Muscle layer of duodenum (tissue), 2 donors: ENCODE measurements around the gene CHRNA4.

ENCODE experiments used
- H3K27ac ChIP-seq: one replicate; pipeline ENCODE4 v1.7.0; 2013; ENCODE audit warnings: mild to moderate bottlenecking, low read length
- H3K27me3 ChIP-seq: one replicate; pipeline ENCODE4 v1.7.0; 2013; ENCODE audit warnings: low read depth, mild to moderate bottlenecking, control low read depth, low read length
- H3K36me3 ChIP-seq, 2 donors: one replicate each; pipeline ENCODE4 v1.7.0; 2013; ENCODE audit warnings: low read length in 2 of 2, control low read depth in 1 of 2, mild to moderate bottlenecking in 1 of 2; ENCODE audit not compliant: insufficient read depth in 2 of 2, control insufficient read depth in 1 of 2
- H3K4me1 ChIP-seq, 2 donors: one replicate each; pipeline ENCODE4 v1.7.0; 2013; ENCODE audit warnings: low read length in 2 of 2, mild to moderate bottlenecking in 2 of 2, control low read depth in 1 of 2, moderate library complexity in 1 of 2; ENCODE audit not compliant: insufficient read depth in 2 of 2, control insufficient read depth in 1 of 2
- H3K4me3 ChIP-seq, 2 donors: one replicate each; pipeline ENCODE4 v1.7.0; 2013; ENCODE audit warnings: low read length in 2 of 2, low read depth in 1 of 2, mild to moderate bottlenecking in 1 of 2
- H3K9me3 ChIP-seq, 2 donors: one replicate each; pipeline ENCODE4 v1.7.0; 2013; ENCODE audit warnings: low read length in 2 of 2, control low read depth in 1 of 2, mild to moderate bottlenecking in 1 of 2; ENCODE audit not compliant: control insufficient read depth in 1 of 2
- donor health status: healthy.

The CHRNA4 gene

DNA sequence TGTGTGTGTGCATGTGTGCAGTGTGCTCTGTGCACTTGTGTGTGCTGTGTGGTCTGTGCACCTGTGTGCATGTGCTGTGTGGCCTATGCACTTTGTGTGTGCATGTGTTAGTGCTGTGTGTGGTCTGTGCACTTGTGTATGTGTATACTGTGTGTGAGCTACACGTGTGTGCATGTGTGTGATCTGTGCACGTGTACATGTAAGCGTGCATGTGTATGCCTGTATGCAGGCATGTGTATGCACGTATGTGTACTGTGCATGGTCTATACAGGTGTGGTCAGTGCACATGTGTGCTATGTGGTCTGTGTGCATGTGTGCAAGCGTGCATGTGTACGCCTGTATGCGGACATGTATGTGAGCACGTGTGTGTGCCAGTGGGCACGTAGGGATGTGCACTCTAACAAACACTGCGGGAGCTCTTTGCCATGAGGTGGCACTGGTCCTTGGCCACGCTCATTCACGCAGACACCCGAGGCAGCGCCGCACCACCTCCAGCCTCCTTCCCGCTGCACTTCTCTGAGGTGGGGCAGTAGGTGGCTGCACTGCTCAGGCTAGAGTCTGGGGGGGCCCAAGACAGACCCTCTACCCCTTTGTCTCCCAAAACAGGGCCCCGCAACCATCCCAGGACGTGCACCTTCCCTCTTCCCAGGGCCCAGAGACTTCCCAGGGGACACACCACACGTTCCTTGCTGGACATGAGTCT is 42.4 kb upstream of the CHRNA4 start:
- Histone ChIP-seq H3K36me3 (no peaks in the 10 kb centered on the region), H3K9me3 (no peaks in the 10 kb centered on the region), H3K4me3 (no peak overlapping the region), H3K4me1 (no peaks in the 10 kb centered on the region), H3K27me3 (no peaks in the 10 kb centered on the region), H3K27ac (no peak overlapping the region)

DNA sequence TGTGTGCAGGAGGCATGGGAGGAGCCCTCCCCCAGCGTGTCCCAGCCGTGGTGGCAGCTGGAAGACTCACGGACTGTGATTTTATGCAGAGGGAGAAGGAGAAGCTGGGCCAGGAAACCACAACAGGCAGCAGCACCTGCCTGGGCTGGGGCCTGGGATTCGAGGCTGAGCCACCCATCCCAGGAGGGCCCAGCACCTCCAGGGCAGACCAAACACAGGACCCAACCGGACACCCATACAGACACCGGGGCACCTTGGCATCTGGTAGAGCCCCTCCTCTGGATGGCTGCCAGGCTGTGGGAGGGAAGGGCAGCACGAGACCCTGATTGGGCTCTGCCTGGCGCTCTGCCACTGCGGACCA is 41.7 kb upstream of the CHRNA4 start:
- H3K4me1 ChIP-seq = no peaks in the 10 kb centered on the region
- no peaks in the 10 kb centered on the region for H3K27me3 ChIP-seq

DNA sequence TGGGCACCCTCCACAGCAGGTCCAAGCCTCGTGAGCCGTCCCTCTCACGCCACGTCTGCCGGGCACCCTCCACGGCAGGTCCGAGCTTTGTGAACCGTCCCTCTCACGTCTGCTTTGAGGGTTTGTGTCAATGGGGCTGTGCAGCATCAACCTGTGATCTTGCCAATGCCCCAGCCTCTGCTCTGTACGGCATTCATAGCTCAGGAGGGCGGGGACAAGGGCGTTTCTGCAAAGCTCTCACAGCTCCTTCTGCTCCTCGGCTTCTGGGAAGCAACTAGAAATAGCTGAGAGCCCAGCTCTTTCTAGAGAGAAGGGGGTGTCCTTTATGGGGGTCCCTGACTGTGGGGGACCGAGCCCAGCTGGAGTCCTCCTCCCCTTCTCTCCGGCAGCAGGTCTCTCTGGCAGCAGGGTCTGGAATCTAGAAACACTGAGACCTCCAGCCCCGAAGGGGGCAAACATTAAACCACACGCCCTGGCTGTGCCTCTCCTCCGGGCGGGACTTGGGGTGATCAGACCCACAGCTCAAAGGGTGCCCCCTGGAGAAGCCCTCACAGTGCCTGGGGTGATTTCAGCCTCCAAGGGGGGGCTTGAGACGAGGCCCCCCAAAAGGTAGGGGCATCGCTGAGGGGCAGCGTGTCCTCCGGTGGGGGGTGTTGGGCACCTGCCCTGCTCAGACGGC is 41.2 kb upstream of the CHRNA4 start:
- Histone ChIP-seq H3K4me1 (no peaks in the 10 kb centered on the region), H3K27me3 (no peaks in the 10 kb centered on the region)

More for the DNA sequence above, 41.7 kb upstream of the CHRNA4 start:
- Histone ChIP-seq H3K36me3 (no peaks in the 10 kb centered on the region), H3K4me3 (no peak overlapping the region), H3K27ac (no peak overlapping the region), H3K9me3 (no peaks in the 10 kb centered on the region)

DNA sequence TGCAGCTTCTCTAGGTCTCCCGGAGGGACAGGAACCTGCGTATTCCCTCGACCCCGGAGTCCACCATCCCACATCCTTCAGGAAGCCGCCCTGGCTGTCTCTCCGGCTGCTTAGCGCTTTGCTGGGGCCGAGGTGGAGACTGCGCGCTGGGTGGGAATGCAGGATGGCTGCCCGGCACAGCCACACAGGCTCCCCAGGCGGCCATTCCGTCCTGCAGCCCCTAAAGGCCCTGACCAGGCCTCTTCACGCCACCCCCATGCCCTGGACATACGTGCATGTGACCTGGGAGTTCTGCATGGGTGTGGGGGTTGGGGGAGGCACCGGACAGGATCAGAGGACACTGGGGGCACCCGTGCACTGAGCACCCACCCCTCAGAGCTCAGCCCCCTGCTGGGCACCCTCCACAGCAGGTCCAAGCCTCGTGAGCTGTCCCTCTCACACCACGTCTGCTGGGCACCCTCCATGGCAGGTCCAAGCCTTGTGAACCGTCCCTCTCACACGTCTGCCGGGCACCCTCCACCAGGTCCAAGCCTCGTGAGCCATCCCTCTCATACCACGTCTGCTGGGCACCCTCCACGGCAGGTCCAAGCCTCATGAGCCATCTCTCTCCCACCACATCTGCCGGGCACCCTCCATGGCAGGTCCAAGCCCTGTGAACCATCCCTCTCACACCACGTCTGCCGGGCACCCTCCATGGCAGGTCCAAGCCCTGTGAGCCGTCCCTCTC is 40.4 kb upstream of the CHRNA4 start:
- Histone ChIP-seq H3K4me1 (no peaks in the 10 kb centered on the region), H3K36me3 (no peaks in the 10 kb centered on the region), H3K27ac (no peak overlapping the region), H3K4me3 (no peak overlapping the region), H3K9me3 (no peaks in the 10 kb centered on the region), H3K27me3 (no peaks in the 10 kb centered on the region)

More for the DNA sequence above, 41.2 kb upstream of the CHRNA4 start:
- Histone ChIP-seq H3K27ac (no peak overlapping the region), H3K4me3 (no peak overlapping the region), H3K36me3 (no peaks in the 10 kb centered on the region), H3K9me3 (no peaks in the 10 kb centered on the region)

DNA sequence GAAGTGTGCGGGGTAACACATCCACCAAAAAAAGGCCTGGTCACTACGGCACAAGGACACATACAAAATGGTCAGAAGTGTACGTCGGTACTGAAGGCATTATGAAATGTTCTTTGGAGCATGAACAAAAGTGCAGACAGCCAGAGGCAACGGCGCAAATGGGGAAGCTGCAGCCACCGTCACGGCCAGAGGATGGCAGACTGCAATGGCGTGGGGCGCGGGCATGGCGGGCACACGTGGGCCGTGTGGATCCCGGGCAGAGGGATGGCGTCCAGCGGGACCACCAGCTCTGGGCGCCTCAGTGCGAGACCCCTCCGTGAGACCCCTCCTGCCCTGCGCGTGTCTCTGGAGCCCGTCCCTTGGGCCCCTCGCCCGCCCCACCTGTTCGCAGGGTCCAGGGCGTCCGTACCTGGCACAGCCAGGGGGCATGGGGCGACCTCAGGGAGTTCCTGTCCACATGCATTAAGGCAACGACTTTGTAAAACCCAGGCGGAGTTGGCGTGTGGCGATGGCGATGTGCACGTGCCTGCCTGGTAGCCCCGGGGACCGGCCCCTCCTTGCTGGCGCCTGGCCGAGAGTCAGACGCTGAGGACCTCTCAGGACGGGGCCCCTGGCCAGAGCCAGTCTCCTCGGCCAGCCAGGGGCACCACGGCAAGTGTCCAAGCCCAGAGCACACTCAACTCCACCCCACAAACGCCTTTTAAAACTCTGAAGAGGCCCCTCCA is 39.5 kb upstream of the CHRNA4 start:
- Histone ChIP-seq H3K27me3 (no peaks in the 10 kb centered on the region), H3K9me3 (no peaks in the 10 kb centered on the region), H3K27ac (no peak overlapping the region), H3K4me3 (no peak overlapping the region), H3K36me3 (no peaks in the 10 kb centered on the region), H3K4me1 (no peaks in the 10 kb centered on the region)

DNA sequence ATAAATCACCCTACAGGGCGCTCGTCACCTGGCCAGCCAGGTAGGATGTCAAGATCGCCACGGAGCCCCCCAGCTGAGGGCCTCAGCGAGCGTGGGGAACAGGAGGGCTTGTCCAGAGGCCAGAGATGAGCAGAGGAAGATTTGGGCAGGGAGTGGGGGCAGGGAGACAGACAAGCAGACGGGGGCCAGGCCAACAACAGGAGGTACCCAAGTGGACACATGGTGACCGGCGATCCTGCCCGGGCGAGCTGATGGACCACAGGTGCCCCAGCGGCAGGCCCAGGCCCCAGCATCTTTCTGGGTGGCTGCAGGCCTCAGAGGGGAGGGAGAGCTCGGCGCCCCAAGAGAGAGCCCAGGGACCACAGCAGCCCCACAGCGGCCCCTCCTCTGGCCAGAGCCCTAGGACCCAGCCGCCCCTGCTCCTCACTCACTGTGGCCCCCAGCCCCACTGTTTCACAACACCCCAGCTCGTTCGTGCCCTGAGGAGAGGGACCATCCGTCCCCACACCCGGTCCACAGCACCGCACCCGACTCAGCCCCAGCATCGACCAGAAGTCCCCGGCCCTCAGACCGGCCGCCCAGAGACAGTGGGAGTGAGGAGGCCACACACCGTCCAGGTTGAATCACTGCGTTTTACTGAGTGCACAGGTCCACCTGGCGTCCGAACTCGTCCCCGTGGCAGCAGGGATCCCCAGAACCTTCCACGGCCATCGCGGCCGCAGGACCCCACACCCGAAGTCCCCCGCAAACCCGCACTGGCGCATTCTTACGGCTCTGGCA is 38.6 kb upstream of the CHRNA4 start:
- H3K36me3 ChIP-seq = no peaks in the 10 kb centered on the region
- H3K4me3 ChIP-seq = no peak overlapping the region
- no peaks in the 10 kb centered on the region for H3K27me3 ChIP-seq
- no peaks in the 10 kb centered on the region for H3K4me1 ChIP-seq
- no peaks in the 10 kb centered on the region for H3K9me3 ChIP-seq
- no peak overlapping the region for H3K27ac ChIP-seq

DNA sequence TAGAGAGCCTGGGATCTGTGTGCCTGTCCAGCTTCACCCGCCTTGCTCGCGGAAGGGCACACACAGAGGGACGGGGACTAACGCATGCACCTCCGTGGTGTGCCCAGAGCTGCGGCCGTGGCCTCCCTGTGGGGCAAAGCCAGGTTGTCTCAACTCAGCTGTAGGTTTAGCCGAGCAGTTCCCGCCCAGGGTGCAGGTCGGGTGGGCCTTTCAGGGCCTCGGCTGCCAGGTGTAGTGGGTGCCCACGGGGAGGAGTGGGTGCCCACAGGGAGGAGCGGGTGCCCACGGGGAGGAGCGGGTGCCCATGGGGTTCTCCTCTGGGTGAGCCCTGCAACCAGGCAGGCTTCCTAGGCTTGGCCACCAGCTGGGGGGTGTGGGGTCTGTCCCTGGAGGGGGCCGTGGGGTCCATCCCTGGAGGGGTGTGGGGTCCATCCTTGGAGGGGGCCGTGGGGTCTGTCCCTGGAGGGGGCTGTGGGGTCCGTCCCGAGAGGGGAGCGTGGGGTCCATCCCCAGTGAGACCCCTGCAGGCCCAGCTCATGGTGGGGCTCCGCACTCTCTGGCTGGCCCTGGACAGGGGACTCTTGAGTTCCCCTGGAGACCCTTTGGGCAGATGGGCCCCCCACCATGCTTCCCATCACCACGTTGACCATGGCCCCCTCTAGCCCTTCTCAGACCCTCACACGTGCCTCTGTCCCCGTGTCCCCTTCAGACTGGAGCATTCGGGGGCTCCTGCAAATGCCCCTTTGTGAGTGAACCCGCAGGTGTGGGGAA is 37.8 kb upstream of the CHRNA4 start:
- Histone ChIP-seq H3K4me3 (no peak overlapping the region), H3K36me3 (no peaks in the 10 kb centered on the region), H3K27me3 (no peaks in the 10 kb centered on the region), H3K27ac (no peak overlapping the region), H3K9me3 (no peaks in the 10 kb centered on the region), H3K4me1 (peaks cover 0 to 6% of the 10 kb centered on the region in 2 donors)

DNA sequence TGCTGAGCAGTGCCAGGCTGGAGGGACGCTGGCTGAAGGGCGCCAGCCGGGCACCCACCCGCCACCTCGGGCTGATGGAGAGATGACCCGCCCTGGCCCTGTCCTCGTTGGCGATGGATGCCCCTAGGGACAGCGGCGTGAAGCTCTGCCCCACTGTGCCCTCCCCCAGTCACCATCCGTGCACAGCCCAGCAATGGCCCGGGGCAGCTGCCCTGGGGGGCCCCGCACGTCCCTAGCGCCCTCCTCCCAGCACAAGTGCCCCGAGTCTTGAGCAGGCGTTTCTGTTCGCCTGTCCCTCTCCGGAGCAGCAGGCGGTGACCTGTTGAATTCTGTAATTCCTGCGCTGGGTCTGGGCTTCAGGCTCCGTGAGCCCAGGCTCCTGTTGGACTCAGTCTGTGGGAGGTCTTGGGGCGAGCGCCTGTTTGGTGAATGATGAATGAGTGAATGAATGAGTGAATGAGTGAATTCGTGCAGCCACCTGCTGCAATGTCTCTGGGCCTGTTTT is 36.8 kb upstream of the CHRNA4 start:
- Histone ChIP-seq H3K9me3 (no peaks in the 10 kb centered on the region), H3K27ac (no peak overlapping the region), H3K4me3 (no peak overlapping the region), H3K27me3 (no peaks in the 10 kb centered on the region), H3K4me1 (peaks cover 0 to 6% of the 10 kb centered on the region in 2 donors), H3K36me3 (no peaks in the 10 kb centered on the region)

DNA sequence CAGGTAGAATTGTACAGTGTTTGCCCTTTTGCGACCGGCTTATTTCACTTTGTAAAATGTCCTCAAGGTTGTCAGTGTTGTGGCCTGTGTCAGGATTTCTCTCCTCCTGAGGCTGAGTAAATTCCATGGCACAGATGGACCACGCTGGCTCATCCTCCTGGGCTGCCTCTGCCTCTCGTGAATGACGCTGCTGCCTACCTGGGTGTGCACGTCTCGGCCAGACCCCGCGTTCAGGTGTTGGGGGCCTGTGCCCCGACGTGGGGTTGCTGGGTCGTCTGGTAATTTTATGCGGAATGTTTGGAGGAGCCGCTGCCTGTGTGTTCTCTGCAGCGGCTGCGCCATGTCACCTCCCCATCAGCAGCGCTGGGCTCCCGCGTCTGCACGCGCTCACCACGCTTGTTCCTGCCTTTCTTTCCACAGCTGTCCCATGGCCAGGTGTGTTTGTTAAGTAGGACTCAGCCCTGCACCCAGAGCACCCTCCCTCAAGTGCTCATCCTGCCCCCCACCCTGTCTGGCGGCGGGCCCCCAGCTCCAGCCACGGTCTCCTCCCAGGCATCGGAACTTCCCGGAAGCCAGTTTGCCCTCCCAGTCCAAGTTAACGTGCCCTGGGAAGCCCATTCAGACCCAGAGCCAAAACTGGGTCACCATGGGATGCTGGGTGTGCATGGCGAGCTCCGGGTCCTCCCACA is 36.1 kb upstream of the CHRNA4 start:
- Histone ChIP-seq H3K9me3 (no peaks in the 10 kb centered on the region), H3K27ac (no peak overlapping the region), H3K36me3 (no peaks in the 10 kb centered on the region), H3K27me3 (no peaks in the 10 kb centered on the region), H3K4me1 (peaks cover 0 to 6% of the 10 kb centered on the region in 2 donors), H3K4me3 (no peak overlapping the region)

DNA sequence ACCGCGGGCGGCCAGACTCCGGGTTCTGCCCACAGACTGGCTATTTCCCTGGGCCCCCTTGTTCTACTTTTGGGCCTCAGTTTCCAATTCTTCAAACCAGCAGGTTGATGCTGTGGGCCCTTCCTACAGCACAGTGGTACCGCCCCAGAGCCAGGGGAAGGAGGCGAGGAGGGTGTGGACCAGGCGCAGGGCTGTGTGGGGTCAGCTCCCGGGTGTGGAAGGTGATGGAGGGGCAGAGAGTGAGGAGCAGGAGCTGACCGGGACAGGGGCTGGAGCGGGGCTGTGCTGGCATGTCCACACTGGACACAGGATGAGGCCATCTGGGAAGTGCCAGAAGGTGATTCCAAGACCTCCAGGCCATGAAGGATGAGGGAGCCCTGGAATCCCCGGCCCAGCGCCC is 35.2 kb upstream of the CHRNA4 start:
- H3K4me1 ChIP-seq = peaks cover 0 to 6% of the 10 kb centered on the region in 2 donors
- H3K27ac ChIP-seq = no peak overlapping the region
- H3K4me3 ChIP-seq = no peak overlapping the region
- peaks cover 0 to 2% of the 10 kb centered on the region in 2 donors for H3K36me3 ChIP-seq
- H3K9me3 ChIP-seq = peaks cover 0 to 3% of the 10 kb centered on the region in 2 donors
- no peaks in the 10 kb centered on the region for H3K27me3 ChIP-seq
